Measurements from ENCODE around the gene OR52B6. TPM values are rescaled to one million over a fixed set of nuclear protein-coding genes. Genes with fewer than 3 reads are reported as not detected.
A peak's percentile ranks its signal among the peaks of the same experiment; 100 is the strongest.

OR52B6 gene
- total RNA-seq, 1 experiment from 2014 or later = not detected

DNA sequence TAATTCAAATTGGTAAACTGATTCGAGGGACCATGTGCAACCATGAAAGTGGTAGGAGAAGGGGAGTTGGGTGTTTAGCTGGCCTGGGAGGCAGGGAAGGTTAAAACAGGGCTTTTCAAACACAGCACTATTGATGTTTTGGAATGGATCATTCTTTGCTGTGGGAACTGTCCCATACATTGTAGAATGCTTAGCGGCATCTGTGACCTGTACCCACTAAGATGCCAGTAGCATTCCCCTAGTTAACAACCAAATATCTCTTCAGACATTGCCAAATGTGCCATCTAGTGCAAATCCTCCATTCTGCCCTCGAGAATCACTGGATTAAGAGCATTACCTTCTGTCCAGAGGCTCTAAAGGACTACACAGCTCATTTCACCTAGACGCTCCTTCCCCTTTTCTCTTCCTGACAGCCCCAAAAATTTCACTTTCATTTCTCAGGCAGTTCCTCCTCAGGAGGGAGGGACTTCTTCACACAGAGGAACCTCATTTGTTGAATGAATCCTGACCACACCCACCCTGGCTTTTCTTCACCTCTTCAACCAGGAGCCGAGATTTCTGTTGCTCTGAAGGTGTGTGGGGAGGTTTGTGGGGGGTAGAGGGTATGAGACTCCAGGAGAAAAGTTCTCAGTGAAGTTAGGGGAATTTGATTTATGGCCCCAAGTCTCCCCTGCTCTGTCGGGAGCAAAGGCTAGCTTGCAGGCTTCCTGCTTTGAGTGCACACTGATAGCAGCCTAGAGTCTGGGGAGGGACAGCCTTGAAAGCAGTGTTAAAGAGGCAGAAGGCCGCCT lies 44.0 kb downstream of the OR52B6 start, which contains the start of gene TRIM34:
Gene TRIM34, plus strand, starts transcription at position 513 of the 791 bp plus-strand sequence. CDS start 7,331 bp downstream, outside the sequence.
- intact Hi-C loops (cut with micrococcal nuclease; ENCODE audit: unreplicated experiment) = no loop called here
- Histone ChIP-seq H3K27me3 (ENCODE audit: insufficient read depth, low read depth) (no peaks in the 10 kb centered on the region), H3K36me3 (ENCODE audit: low read depth) (no peaks in the 10 kb centered on the region), H4K20me1 (ENCODE audit: insufficient read depth) (no peaks in the 10 kb centered on the region), H3K79me2 (ENCODE audit: low read depth) (no peaks in the 10 kb centered on the region), H2AFZ (no peak within 1 kb of the TSS; the same call in 1 of the 2 replicates), H3K4me3 (peak within 1 kb of the TSS; percentile 30; the same call in 1 of the 2 replicates), H3K27ac (no peak within 1 kb of the TSS), H3F3A (ENCODE audit: insufficient read depth, low read depth) (peaks cover 23% of the 10 kb centered on the region), H3K9me2 (ENCODE audit: insufficient read depth) (no peaks in the 10 kb centered on the region), H3K4me1 (replicated peaks; ENCODE audit: insufficient read depth) (peaks cover 44% of the 10 kb centered on the region), H3K9me3 (ENCODE audit: insufficient read depth, low read depth) (no peaks in the 10 kb centered on the region), H3K4me2 (peak within 1 kb of the TSS; percentile 63)
- peak; percentile 43 to 63 for DNase-seq
- POLR2A ChIA-PET (ENCODE audit: unreplicated experiment) = interaction anchor here (0.6 to 0.7 kb wide), 2 partner anchors 60 to 292 kb away, joined by 3 to 4 read pairs; partner anchors contain the start of gene TRIM5
- CTCF ChIA-PET = no interaction called here
- no TSS peak for BruUV-seq (replicated peaks)
- TF ChIP-seq EZH2 (IDR thresholded peaks at IDR 0.05; ENCODE audit: low read depth) = no peak
- TF ChIP-seq, protein P1, sequence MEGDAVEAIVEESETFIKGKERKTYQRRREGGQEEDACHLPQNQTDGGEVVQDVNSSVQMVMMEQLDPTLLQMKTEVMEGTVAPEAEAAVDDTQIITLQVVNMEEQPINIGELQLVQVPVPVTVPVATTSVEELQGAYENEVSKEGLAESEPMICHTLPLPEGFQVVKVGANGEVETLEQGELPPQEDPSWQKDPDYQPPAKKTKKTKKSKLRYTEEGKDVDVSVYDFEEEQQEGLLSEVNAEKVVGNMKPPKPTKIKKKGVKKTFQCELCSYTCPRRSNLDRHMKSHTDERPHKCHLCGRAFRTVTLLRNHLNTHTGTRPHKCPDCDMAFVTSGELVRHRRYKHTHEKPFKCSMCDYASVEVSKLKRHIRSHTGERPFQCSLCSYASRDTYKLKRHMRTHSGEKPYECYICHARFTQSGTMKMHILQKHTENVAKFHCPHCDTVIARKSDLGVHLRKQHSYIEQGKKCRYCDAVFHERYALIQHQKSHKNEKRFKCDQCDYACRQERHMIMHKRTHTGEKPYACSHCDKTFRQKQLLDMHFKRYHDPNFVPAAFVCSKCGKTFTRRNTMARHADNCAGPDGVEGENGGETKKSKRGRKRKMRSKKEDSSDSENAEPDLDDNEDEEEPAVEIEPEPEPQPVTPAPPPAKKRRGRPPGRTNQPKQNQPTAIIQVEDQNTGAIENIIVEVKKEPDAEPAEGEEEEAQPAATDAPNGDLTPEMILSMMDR (conservative IDR thresholded peaks at IDR 0.05) = no peak

GRCh38 chr11:5625281-5625680 lies 44.6 kb downstream of the OR52B6 start:
- CTCF ChIA-PET = no interaction called here
- intact Hi-C loops (cut with micrococcal nuclease; ENCODE audit: unreplicated experiment) = no loop called here

DNA sequence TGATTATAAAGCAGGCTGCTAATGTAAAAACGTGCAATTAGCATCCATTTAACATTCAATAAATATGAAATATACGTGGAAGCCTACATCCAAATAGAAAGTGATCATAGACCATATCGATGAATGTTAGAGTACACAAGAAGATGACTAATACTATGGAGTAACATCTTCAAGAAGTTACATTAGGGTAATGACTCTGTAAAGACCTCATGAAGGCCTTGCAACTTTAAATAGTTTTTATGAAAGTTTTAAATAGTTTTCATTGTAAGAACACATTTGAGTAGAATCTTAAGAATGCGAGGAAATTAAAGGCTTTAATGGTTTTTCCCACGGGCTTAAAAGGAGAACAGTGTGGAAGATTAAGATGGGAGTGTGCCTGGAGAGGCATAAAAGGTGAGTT lies 45.5 kb downstream of the OR52B6 start:
- Histone ChIP-seq H3K79me2 (ENCODE audit: low read depth) (no peaks in the 10 kb centered on the region), H3K9me2 (ENCODE audit: insufficient read depth) (no peaks in the 10 kb centered on the region), H3K36me3 (ENCODE audit: low read depth) (no peaks in the 10 kb centered on the region), H3K4me2 (peak overlapping the region; percentile 44), H2AFZ (no peak overlapping the region), H3K27ac (peak overlapping the region; percentile 84), H3K9me3 (ENCODE audit: insufficient read depth, low read depth) (no peaks in the 10 kb centered on the region), H3K4me1 (replicated peaks; ENCODE audit: insufficient read depth) (peaks cover 35% of the 10 kb centered on the region), H4K20me1 (ENCODE audit: insufficient read depth) (no peaks in the 10 kb centered on the region), H3K27me3 (ENCODE audit: insufficient read depth, low read depth) (no peaks in the 10 kb centered on the region), H3K4me3 (no peak overlapping the region), H3F3A (ENCODE audit: insufficient read depth, low read depth) (peaks cover 8% of the 10 kb centered on the region; the same call in 1 of the 2 replicates)
- POLR2A ChIA-PET (ENCODE audit: unreplicated experiment) = no interaction called here
- BruUV-seq (replicated peaks) = no TSS peak
- no peak for TF ChIP-seq EZH2 (IDR thresholded peaks at IDR 0.05; ENCODE audit: low read depth)
- TF ChIP-seq, protein P1 (conservative IDR thresholded peaks at IDR 0.05) = no peak
- CTCF ChIA-PET = no interaction called here
- intact Hi-C loops (cut with micrococcal nuclease; ENCODE audit: unreplicated experiment) = no loop called here
- peak in 1 of 2 experiments; percentile 77 for DNase-seq

More at GRCh38 chr11:5625281-5625680, 44.6 kb downstream of the OR52B6 start:
- no peaks in the 10 kb centered on the region for H3K79me2 ChIP-seq (ENCODE audit: low read depth)
- no peak for DNase-seq
- BruUV-seq (replicated peaks) = no TSS peak
- H3K9me3 ChIP-seq (ENCODE audit: insufficient read depth, low read depth) = no peaks in the 10 kb centered on the region
- H3K4me2 ChIP-seq = peak overlapping the region; percentile 63
- H3K27ac ChIP-seq = no peak overlapping the region
- no peaks in the 10 kb centered on the region for H3K9me2 ChIP-seq (ENCODE audit: insufficient read depth)
- POLR2A ChIA-PET (ENCODE audit: unreplicated experiment) = no interaction called here
- TF ChIP-seq EZH2 (IDR thresholded peaks at IDR 0.05; ENCODE audit: low read depth) = no peak
- TF ChIP-seq, protein P1 (conservative IDR thresholded peaks at IDR 0.05) = no peak
- H3K36me3 ChIP-seq (ENCODE audit: low read depth) = no peaks in the 10 kb centered on the region
- no peak overlapping the region; the same call in 1 of the 2 replicates for H2AFZ ChIP-seq
- no peaks in the 10 kb centered on the region for H4K20me1 ChIP-seq (ENCODE audit: insufficient read depth)
- peak overlapping the region; percentile 30; the same call in 1 of the 2 replicates for H3K4me3 ChIP-seq
- peaks cover 17% of the 10 kb centered on the region for H3F3A ChIP-seq (ENCODE audit: insufficient read depth, low read depth)
- H3K27me3 ChIP-seq (ENCODE audit: insufficient read depth, low read depth) = no peaks in the 10 kb centered on the region
- peaks cover 44% of the 10 kb centered on the region for H3K4me1 ChIP-seq (replicated peaks; ENCODE audit: insufficient read depth)

All from PC-9 (cell line).